ENCODE measurements around the gene MRPL18. TPM values are rescaled to one million over a fixed set of nuclear protein-coding genes. Genes with fewer than 3 reads are reported as not detected.
"Not testable (repeated sequence)": the region's sequence is repeated elsewhere in the genome, so short reads cannot be mapped to it uniquely, and the experiment has no call there.

Gene MRPL18
- 10 to 100 TPM; 83.7 to 84.4 TPM for total RNA-seq

GRCh38 chr6:159790149-159790955, at the start of gene MRPL18:
Gene MRPL18 (plus strand): TSS chr6:159790467. CDS start chr6:159790588, 121 bp downstream.
- CTCF ChIA-PET = interaction anchor here (0.6 to 2.9 kb wide), 13 partner anchors 8 to 183 kb away, joined by 3 to 13 read pairs (median 4); no protein-coding TSS in a partner anchor

DNA sequence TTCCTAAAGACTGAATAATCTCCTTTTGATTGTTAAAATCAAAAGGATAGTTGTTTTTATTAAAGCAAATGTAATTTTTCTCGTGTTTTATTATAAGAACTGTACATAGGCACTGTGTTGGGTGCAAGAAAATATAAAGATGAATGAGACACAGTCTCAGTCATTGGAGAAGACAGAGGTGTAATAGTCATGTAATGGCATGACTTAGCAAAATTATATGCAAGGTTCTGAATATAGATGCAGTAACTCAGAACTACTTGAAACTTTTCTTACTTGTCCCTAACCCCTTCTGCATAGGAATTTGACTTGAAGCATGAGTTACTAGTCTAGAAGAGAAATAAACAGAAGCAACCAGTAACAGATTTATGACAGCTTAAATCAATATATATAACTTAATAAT, 48.1 kb upstream of the MRPL18 start:
- no peak overlapping the region for H3K4me3 Mint-ChIP-seq
- no peaks in the 10 kb centered on the region for H3K27me3 Mint-ChIP-seq
- POLR2A ChIA-PET = interaction anchor here (0.7 kb wide), 1 partner anchor 20 kb away, joined by 3 read pairs; the partner anchor contains the start of gene ACAT2
- intact Hi-C loops (cut with DNase I, micrococcal nuclease) = loop anchor here in 1 of 2 experiments (5.0 kb wide), 1 partner anchor 40 kb away; no protein-coding TSS in a partner anchor
- ATAC-seq (no peak), DNase-seq (no peak)
- peak overlapping the region; percentile 55 for H3K27ac Mint-ChIP-seq
- H3K9me3 Mint-ChIP-seq (ENCODE audit: low read depth) = no peaks in the 10 kb centered on the region
- H3K4me1 Mint-ChIP-seq = peaks cover 19% of the 10 kb centered on the region
- CTCF ChIA-PET = interaction anchor here (0.7 to 2.0 kb wide), 3 partner anchors 9 to 14 kb away, joined by 3 to 5 read pairs (median 3); no protein-coding TSS in a partner anchor
- peaks cover 48% of the 10 kb centered on the region for H3K36me3 Mint-ChIP-seq (ENCODE audit: low read depth)

More at GRCh38 chr6:159790149-159790955, at the start of gene MRPL18:
- Mint-ChIP-seq H3K27ac (peak within 1 kb of the TSS; percentile 99), H3K4me3 (peak within 1 kb of the TSS; percentile 86), H3K9me3 (ENCODE audit: low read depth) (no peaks in the 10 kb centered on the region), H3K36me3 (ENCODE audit: low read depth) (peaks cover 75% of the 10 kb centered on the region), H3K27me3 (no peaks in the 10 kb centered on the region), H3K4me1 (peaks cover 60% of the 10 kb centered on the region)
- peak; percentile 85 for ATAC-seq
- peak; percentile 94 for DNase-seq
- intact Hi-C loops (cut with DNase I, micrococcal nuclease) = loop anchor here (1.0 to 5.0 kb wide), 3 partner anchors 98 to 142 kb away; partner anchors contain the start of gene SOD2 (in 1 of the 2)
- POLR2A ChIA-PET = interaction anchor here (0.5 to 5.6 kb wide), 13 partner anchors 20 to 730 kb away, joined by 3 to 44 read pairs (median 5); partner anchors contain the start of genes ACAT2, IGF2R, SOD2 and WTAP

DNA sequence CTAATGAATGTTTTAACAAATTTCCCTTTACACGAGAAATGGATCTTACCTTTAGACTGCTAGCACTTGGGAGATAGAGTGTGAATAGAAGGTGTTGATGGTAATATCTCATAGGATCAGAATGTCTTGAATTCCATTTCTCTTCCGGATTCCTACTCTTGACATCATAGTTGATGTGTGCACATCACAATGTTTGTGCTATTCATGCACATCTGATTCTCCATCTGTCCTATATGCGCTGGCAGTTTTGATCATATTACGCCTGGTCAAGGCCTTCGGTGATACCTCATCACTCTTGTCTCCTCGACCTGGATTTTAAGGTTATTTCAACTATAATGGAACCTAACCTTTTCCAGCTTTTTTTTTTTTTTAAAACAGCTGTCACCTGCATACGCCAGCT, 45.2 kb upstream of the MRPL18 start:
- Mint-ChIP-seq H3K36me3 (ENCODE audit: low read depth) (peaks cover 67% of the 10 kb centered on the region), H3K4me3 (no peak overlapping the region), H3K9me3 (ENCODE audit: low read depth) (no peaks in the 10 kb centered on the region), H3K4me1 (peaks cover 6% of the 10 kb centered on the region), H3K27me3 (no peaks in the 10 kb centered on the region), H3K27ac (no peak overlapping the region)
- ChIA-PET CTCF (no interaction called here), POLR2A (no interaction called here)
- DNase-seq = no peak
- no peak for ATAC-seq
- intact Hi-C loops (cut with DNase I, micrococcal nuclease) = no loop called here

DNA sequence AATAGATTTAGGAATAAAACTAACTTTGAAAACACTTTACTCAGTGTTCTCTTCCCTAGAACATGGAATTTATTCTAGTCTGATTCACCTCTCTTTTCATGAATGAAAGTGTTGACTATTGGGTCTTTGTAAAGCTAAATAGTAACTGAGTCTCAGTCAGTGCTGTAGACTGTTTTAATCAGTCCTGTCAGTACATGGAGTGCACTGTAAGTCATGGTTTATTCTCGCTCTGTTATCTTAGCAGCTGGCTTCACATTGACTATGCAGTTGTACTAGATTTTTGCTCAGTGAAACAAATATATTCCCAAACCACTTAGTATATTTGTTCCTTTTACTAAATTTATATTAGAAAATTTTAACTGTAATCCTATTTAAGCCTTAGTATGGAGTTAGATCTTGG, 43.5 kb upstream of the MRPL18 start:
- intact Hi-C loops (cut with DNase I, micrococcal nuclease) = no loop called here
- ATAC-seq (no peak), DNase-seq (no peak)
- CTCF ChIA-PET = interaction anchor here (1.3 to 1.5 kb wide), 2 partner anchors 15 to 18 kb away, joined by 3 to 4 read pairs; no protein-coding TSS in a partner anchor
- H3K4me3 Mint-ChIP-seq = no peak overlapping the region
- peaks cover 4% of the 10 kb centered on the region for H3K4me1 Mint-ChIP-seq
- POLR2A ChIA-PET = no interaction called here
- H3K27ac Mint-ChIP-seq = no peak overlapping the region
- H3K9me3 Mint-ChIP-seq (ENCODE audit: low read depth) = no peaks in the 10 kb centered on the region
- peaks cover 58% of the 10 kb centered on the region for H3K36me3 Mint-ChIP-seq (ENCODE audit: low read depth)
- no peaks in the 10 kb centered on the region for H3K27me3 Mint-ChIP-seq

DNA sequence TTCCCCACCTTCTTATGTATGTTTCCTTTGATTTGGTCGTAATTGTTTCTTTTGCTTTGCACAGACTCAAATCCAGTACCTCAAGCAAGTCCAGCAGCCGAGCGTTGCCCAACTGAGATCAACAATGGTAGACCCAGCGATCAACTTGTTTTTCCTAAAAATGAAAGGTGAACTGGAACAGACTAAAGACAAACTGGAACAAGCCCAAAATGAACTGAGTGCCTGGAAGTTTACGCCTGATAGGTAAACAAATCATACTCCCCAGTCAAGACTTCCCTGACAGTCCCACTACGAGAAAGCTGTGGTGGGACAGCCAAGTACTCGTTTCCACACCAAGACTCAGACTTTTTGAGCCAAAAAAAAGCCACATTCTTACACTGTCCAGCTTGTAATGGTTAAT, 42.1 kb upstream of the MRPL18 start:
- intact Hi-C loops (cut with DNase I, micrococcal nuclease); H3K27me3 Mint-ChIP-seq; H3K4me3 Mint-ChIP-seq; DNase-seq; POLR2A ChIA-PET; H3K9me3 Mint-ChIP-seq (ENCODE audit: low read depth); ATAC-seq; H3K4me1 Mint-ChIP-seq: not testable (repeated sequence)
- CTCF ChIA-PET = interaction anchor here (0.7 to 1.3 kb wide), 2 partner anchors 17 to 49 kb away, joined by 3 read pairs; no protein-coding TSS in a partner anchor
- Mint-ChIP-seq H3K36me3 (ENCODE audit: low read depth) (peaks cover 56% of the 10 kb centered on the region), H3K27ac (peak overlapping the region; percentile 70)

DNA sequence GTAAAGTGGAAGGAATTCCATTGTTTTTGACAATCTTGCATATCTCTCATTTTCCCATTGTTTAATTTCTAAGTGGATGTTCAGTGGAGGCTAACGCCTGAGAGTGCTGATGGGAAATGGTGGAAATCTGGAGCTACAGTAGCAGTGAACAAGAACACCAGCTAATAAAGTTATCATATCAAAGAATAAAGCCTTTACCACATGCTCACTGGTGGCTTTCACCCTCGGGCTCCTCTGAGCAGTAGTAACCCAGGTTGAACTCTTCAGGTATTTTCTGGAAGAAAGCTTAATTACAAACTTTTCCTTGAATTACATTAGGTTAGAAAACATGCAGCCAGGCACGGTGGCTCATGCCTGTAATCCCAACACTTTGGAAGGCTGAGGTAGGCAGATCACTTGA, 38.8 kb upstream of the MRPL18 start:
- intact Hi-C loops (cut with DNase I, micrococcal nuclease) = loop anchor here in 1 of 2 experiments (5.0 kb wide), 1 partner anchor 36 kb away; the partner anchor contains the start of gene TCP1
- POLR2A ChIA-PET = interaction anchor here (0.5 to 0.8 kb wide), 2 partner anchors 9 to 23 kb away, joined by 3 to 4 read pairs; no protein-coding TSS in a partner anchor
- ATAC-seq (no peak), DNase-seq (no peak)
- H3K27me3 Mint-ChIP-seq = no peaks in the 10 kb centered on the region
- no peak overlapping the region for H3K4me3 Mint-ChIP-seq
- H3K4me1 Mint-ChIP-seq = peaks cover 2% of the 10 kb centered on the region
- CTCF ChIA-PET = interaction anchor here (0.6 to 1.5 kb wide), 4 partner anchors 10 to 30 kb away, joined by 3 to 6 read pairs (median 4); no protein-coding TSS in a partner anchor
- peaks cover 55% of the 10 kb centered on the region for H3K36me3 Mint-ChIP-seq (ENCODE audit: low read depth)
- no peaks in the 10 kb centered on the region for H3K9me3 Mint-ChIP-seq (ENCODE audit: low read depth)
- H3K27ac Mint-ChIP-seq = no peak overlapping the region

- peak overlapping the region; percentile 10 for H3K27ac Mint-ChIP-seq
- POLR2A ChIA-PET = no interaction called here
- no peak overlapping the region for H3K4me3 Mint-ChIP-seq
- no peak for ATAC-seq
- CTCF ChIA-PET = interaction anchor here (0.6 to 1.2 kb wide), 3 partner anchors 13 to 404 kb away, joined by 3 read pairs; no protein-coding TSS in a partner anchor
- H3K4me1 Mint-ChIP-seq = peaks cover 2% of the 10 kb centered on the region
- no peaks in the 10 kb centered on the region for H3K27me3 Mint-ChIP-seq
- peaks cover 63% of the 10 kb centered on the region for H3K36me3 Mint-ChIP-seq (ENCODE audit: low read depth)
- intact Hi-C loops (cut with DNase I, micrococcal nuclease) = loop anchor here in 1 of 2 experiments (5.0 kb wide), 1 partner anchor 34 kb away; the partner anchor contains the start of gene TCP1
- no peak for DNase-seq
- no peaks in the 10 kb centered on the region for H3K9me3 Mint-ChIP-seq (ENCODE audit: low read depth)
Observed at GRCh38 chr6:159753081-159753872, 37.0 kb upstream of the MRPL18 start.

- CTCF ChIA-PET = interaction anchor here (1.1 to 1.2 kb wide), 3 partner anchors 11 to 17 kb away, joined by 3 to 4 read pairs (median 3); no protein-coding TSS in a partner anchor
- H3K27ac Mint-ChIP-seq = no peak overlapping the region
- POLR2A ChIA-PET = no interaction called here
- ATAC-seq (no peak), DNase-seq (no peak)
- H3K9me3 Mint-ChIP-seq (ENCODE audit: low read depth) = no peaks in the 10 kb centered on the region
- peaks cover 57% of the 10 kb centered on the region for H3K36me3 Mint-ChIP-seq (ENCODE audit: low read depth)
- no peaks in the 10 kb centered on the region for H3K27me3 Mint-ChIP-seq
- peaks cover 6% of the 10 kb centered on the region for H3K4me1 Mint-ChIP-seq
- H3K4me3 Mint-ChIP-seq = no peak overlapping the region
- intact Hi-C loops (cut with DNase I, micrococcal nuclease) = loop anchor here in 1 of 2 experiments (5.0 kb wide), 1 partner anchor 33 kb away; the partner anchor contains the start of gene TCP1
Observed at GRCh38 chr6:159754401-159754800, 35.9 kb upstream of the MRPL18 start.

DNA sequence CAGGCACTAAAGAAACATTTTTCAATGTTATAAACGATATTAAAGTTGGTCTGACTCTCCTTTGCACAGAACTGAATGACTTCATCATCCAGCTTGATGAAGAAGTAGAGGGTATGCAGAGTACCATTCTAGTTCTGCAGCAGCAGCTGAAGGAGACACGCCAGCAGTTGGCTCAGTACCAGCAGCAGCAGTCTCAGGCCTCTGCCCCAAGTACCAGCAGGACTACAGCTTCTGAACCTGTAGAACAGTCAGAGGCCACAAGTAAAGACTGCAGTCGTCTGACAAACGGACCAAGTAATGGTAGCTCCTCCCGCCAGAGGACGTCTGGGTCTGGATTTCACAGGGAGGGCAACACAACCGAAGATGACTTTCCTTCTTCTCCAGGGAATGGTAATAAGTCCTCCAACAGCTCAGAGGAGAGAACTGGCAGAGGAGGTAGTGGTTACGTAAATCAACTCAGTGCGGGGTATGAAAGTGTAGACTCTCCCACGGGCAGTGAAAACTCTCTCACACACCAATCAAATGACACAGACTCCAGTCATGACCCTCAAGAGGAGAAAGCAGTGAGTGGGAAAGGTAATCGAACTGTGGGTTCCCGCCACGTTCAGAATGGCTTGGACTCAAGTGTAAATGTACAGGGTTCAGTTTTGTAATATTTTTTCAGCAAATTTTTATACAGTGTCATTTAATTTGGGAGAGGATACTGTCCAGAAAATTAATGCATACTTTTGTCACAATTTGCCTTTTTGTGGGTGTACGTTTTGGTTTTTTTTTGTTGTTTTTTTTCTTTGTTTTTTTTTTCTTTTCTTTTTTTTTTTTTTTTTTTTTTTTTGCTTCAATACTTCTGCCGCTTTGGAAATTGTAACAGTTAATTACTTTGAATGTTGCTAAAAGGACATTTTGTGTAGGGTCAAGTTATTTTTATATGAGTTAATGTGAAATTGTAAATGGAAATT, 35.0 kb upstream of the MRPL18 start:
- peak overlapping the region; percentile 65 for H3K27ac Mint-ChIP-seq
- intact Hi-C loops (cut with DNase I, micrococcal nuclease) = loop anchor here in 1 of 2 experiments (5.0 kb wide), 1 partner anchor 32 kb away; the partner anchor contains the start of gene TCP1
- H3K27me3 Mint-ChIP-seq = no peaks in the 10 kb centered on the region
- peaks cover 11% of the 10 kb centered on the region for H3K4me1 Mint-ChIP-seq
- no peaks in the 10 kb centered on the region for H3K9me3 Mint-ChIP-seq (ENCODE audit: low read depth)
- H3K36me3 Mint-ChIP-seq (ENCODE audit: low read depth) = peaks cover 51% of the 10 kb centered on the region
- DNase-seq = no peak
- POLR2A ChIA-PET = no interaction called here
- CTCF ChIA-PET = interaction anchor here (1.1 to 1.2 kb wide), 2 partner anchors 12 to 18 kb away, joined by 3 to 4 read pairs; no protein-coding TSS in a partner anchor
- H3K4me3 Mint-ChIP-seq = no peak overlapping the region
- ATAC-seq = no peak

DNA sequence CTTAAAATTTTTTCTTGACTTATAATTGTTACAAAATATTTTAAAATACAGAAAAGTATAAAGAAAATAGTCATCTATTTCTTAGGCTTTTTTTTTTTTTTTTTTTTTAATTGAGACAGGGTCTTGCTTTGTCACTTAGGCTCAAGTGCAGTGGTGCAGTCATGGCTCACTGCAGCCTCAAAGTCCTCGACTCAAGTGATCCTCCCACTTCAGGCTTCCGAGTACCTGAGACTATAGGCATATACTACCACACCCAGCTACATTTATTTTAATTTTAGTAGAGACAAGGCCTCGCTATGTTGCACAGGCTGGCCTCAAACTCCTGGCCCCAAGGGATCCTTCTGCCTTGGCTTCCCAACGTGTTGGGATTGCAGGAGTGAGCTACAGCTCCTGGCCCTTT, 33.8 kb upstream of the MRPL18 start:
- DNase-seq (no peak), ATAC-seq (no peak)
- ChIA-PET POLR2A (interaction anchor here (0.6 kb wide), 1 partner anchor 77 kb away, joined by 3 read pairs; no protein-coding TSS in a partner anchor), CTCF (interaction anchor here (0.7 kb wide), 1 partner anchor 14 kb away, joined by 3 read pairs; no protein-coding TSS in a partner anchor)
- no peak overlapping the region for H3K4me3 Mint-ChIP-seq
- H3K27me3 Mint-ChIP-seq = no peaks in the 10 kb centered on the region
- intact Hi-C loops (cut with DNase I, micrococcal nuclease) = no loop called here
- peaks cover 18% of the 10 kb centered on the region for H3K4me1 Mint-ChIP-seq
- H3K36me3 Mint-ChIP-seq (ENCODE audit: low read depth) = peaks cover 58% of the 10 kb centered on the region
- no peaks in the 10 kb centered on the region for H3K9me3 Mint-ChIP-seq (ENCODE audit: low read depth)
- no peak overlapping the region for H3K27ac Mint-ChIP-seq

Data from activated CD4-positive, alpha-beta T cell treated with anti-CD3 and anti-CD28 coated beads for 36 hours (primary cell).